ENCODE measurements around the gene CCNQ. TPM values are rescaled to one million over a fixed set of nuclear protein-coding genes. Genes with fewer than 3 reads are reported as not detected.

The CCNQ gene
- total and polyA plus RNA-seq, 2 donors (not counting 3 experiments of a cell fraction or from before 2014, with no cell fraction given): 21.3 to 37.0 TPM

DNA sequence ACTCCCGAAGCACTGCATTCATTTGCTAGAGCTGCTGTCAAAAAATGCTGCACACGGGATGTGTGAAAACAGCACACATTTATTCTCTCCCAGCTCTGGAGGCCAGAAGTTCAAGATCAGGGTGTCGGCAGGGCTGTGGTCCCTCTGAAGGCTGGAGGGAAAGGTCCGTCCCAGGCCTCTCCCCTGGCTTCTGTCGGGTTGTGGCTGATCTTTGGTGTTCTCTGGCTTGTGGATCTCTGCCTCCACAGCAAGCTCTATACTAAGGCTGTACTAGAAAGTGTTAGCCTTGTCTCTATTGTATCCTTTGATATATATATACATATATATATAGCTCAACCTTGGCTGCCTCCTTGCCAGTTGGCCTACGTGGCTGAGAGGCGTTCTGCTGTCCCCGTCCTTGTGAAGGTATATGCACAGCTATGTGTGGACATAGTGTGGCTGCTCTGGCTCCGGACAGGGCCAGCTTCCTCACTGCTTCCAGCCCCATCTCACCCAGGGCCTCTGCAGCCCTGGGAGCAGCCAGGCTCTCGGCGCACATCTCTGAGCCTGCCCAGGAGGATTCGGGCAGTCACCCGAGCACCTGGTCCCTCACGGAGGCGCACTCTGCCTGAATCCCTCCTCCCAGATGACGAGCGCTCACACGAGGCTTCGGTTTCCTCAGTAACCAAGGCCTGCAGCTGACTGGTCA lies 33.1 kb upstream of the CCNQ start:
- Histone ChIP-seq H3K9me3 (replicated peaks; ENCODE audit: control insufficient read depth, insufficient read depth, low read length) (no peaks in the 10 kb centered on the region), H3K4me2 (ENCODE audit: insufficient read depth, low read length) (no peak overlapping the region), H3K4me1 (ENCODE audit: control insufficient read depth, extremely low read depth, insufficient read depth, low read length) (no peaks in the 10 kb centered on the region), H4K20me1 (replicated peaks; ENCODE audit: control insufficient read depth, extremely low read depth, insufficient read depth, low read length) (no peaks in the 10 kb centered on the region), H3K79me2 (ENCODE audit: control insufficient read depth, insufficient read depth, low read length) (no peaks in the 10 kb centered on the region), H3K36me3 (ENCODE audit: control insufficient read depth in 2 of 2, extremely low read depth in 1 of 2, insufficient read depth in 2 of 2, low read length in 2 of 2) (no peaks in the 10 kb centered on the region), H3K4me3 (replicated peaks in 1 of 3; ENCODE audit: insufficient read depth in 1 of 3, low read depth in 1 of 3, low read length in 3 of 3) (no peak overlapping the region), H2AFZ (ENCODE audit: low read depth, low read length) (no peak overlapping the region), H3K27ac (ENCODE audit: insufficient read depth, low read depth, low read length) (no peak overlapping the region), H3K9ac (replicated peaks; ENCODE audit: extremely low read depth, insufficient read depth, low read length) (no peak overlapping the region), H3K9me1 (replicated peaks; ENCODE audit: control insufficient read depth, extremely low read depth, insufficient read depth, low read length) (no peaks in the 10 kb centered on the region), H3K27me3 (ENCODE audit: control insufficient read depth in 2 of 2, insufficient read depth in 2 of 2, low read length in 2 of 2) (peaks cover 0 to 1% of the 10 kb centered on the region in 2 experiments)
- POLR2A ChIA-PET: no interaction called here
- intact Hi-C loops (cut with micrococcal nuclease): no loop called here
- BruUV-seq (replicated peaks): no TSS peak
- no peak for DNase-seq (ENCODE audit: low read depth, low spot score)
- no peak for FAIRE-seq
- CTCF ChIA-PET: interaction anchor here (0.6 to 1.5 kb wide), 5 partner anchors 16 to 36 kb away, joined by 3 to 6 read pairs (median 3); no protein-coding TSS in a partner anchor
- dilution Hi-C loops (cut with MboI; ENCODE audit: extremely low pct_ligation_motif_present, low sequenced_read_pairs): no loop called here
- no peak for TF ChIP-seq EZH2 (IDR thresholded peaks at IDR 0.05; ENCODE audit: borderline replicate concordance, low read depth, low read length, severe bottlenecking)
- no peak for TF ChIP-seq MYC (IDR thresholded peaks at IDR 0.05; ENCODE audit: low read depth, low read length)
- no peak for TF ChIP-seq POLR2A (IDR thresholded peaks at IDR 0.05; ENCODE audit: low read depth, low read length)
- TF ChIP-seq FOS (IDR thresholded peaks at IDR 0.05; ENCODE audit: borderline replicate concordance, insufficient read depth, low read length): no peak
- TF ChIP-seq, protein P1, sequence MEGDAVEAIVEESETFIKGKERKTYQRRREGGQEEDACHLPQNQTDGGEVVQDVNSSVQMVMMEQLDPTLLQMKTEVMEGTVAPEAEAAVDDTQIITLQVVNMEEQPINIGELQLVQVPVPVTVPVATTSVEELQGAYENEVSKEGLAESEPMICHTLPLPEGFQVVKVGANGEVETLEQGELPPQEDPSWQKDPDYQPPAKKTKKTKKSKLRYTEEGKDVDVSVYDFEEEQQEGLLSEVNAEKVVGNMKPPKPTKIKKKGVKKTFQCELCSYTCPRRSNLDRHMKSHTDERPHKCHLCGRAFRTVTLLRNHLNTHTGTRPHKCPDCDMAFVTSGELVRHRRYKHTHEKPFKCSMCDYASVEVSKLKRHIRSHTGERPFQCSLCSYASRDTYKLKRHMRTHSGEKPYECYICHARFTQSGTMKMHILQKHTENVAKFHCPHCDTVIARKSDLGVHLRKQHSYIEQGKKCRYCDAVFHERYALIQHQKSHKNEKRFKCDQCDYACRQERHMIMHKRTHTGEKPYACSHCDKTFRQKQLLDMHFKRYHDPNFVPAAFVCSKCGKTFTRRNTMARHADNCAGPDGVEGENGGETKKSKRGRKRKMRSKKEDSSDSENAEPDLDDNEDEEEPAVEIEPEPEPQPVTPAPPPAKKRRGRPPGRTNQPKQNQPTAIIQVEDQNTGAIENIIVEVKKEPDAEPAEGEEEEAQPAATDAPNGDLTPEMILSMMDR (IDR thresholded peaks at IDR 0.05; ENCODE audit: extremely low read depth in 1 of 2, insufficient read depth in 1 of 2, low read depth in 1 of 2, low read length in 2 of 2): no peak
- no peak for TF ChIP-seq POLR2AphosphoS5 (IDR thresholded peaks at IDR 0.05; ENCODE audit: insufficient read depth, low read depth, low read length)
- TF ChIP-seq GATA2 (IDR thresholded peaks at IDR 0.05; ENCODE audit: insufficient read depth, insufficient read length, low read depth, low read length): no peak
- TF ChIP-seq, protein P2, sequence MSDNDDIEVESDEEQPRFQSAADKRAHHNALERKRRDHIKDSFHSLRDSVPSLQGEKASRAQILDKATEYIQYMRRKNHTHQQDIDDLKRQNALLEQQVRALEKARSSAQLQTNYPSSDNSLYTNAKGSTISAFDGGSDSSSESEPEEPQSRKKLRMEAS (IDR thresholded peaks at IDR 0.05; ENCODE audit: insufficient read depth, insufficient read length): no peak
- TF ChIP-seq JUN (IDR thresholded peaks at IDR 0.05; ENCODE audit: borderline replicate concordance, insufficient read depth, insufficient read length, low read depth): no peak
